Measurements from ENCODE around the gene NSMF.
"Not testable (repeated sequence)": the region's sequence is repeated elsewhere in the genome, so short reads cannot be mapped to it uniquely, and the experiment has no call there.

NSMF gene

GRCh38 chr9:137456864-137457405, 2.2 kb downstream of the NSMF start:
- no peak for DNase-seq

GRCh38 chr9:137456061-137456863, 2.9 kb downstream of the NSMF start:
- DNase-seq, result no peak

- DNase-seq, result no peak
Measured at GRCh38 chr9:137455359-137455991, 3.7 kb downstream of the NSMF start.

GRCh38 chr9:137454597-137455358, 4.4 kb downstream of the NSMF start:
- DNase-seq, result no peak

GRCh38 chr9:137454145-137454596, 5.0 kb downstream of the NSMF start:
- no peak for DNase-seq

- no peak for DNase-seq
Measured at GRCh38 chr9:137453643-137454081, 5.5 kb downstream of the NSMF start.

- DNase-seq, result no peak
Measured at GRCh38 chr9:137452761-137453642, 6.1 kb downstream of the NSMF start.

GRCh38 chr9:137452006-137452760, 7.0 kb downstream of the NSMF start:
- no peak for DNase-seq

GRCh38 chr9:137451264-137452005, 7.7 kb downstream of the NSMF start:
- DNase-seq, result not testable (repeated sequence)

GRCh38 chr9:137450539-137451222, 8.5 kb downstream of the NSMF start:
- peak; percentile 66 for DNase-seq

GRCh38 chr9:137449931-137450538, 9.1 kb downstream of the NSMF start:
- DNase-seq, result peak; percentile 50

GRCh38 chr9:137449081-137449844, 9.9 kb downstream of the NSMF start:
- no peak for DNase-seq

GRCh38 chr9:137448602-137448962, 10.6 kb downstream of the NSMF start:
- DNase-seq, result no peak

- no peak for DNase-seq
Measured at GRCh38 chr9:137447722-137448601, 11.2 kb downstream of the NSMF start.

GRCh38 chr9:137446851-137447471, 12.2 kb downstream of the NSMF start:
- no peak for DNase-seq

- DNase-seq, result no peak
Measured at GRCh38 chr9:137445930-137446431, 13.2 kb downstream of the NSMF start.

GRCh38 chr9:137445275-137445807, 13.8 kb downstream of the NSMF start:
- DNase-seq, result peak; percentile 84

Measured in activated gamma-delta T cell treated with Interleukin-2 at 50 U/mL for 16 hours (primary cell).